Esophagus squamous epithelium (tissue), 4 donors: Measurements from ENCODE around the gene KCNQ1.

ENCODE experiments used
- CTCF ChIP-seq, 6 experiments: fragments of 450-650 bp in 4 of 6; fragments of 200-600 bp in 2 of 6; sonication (generic) in 2 of 6; IDR thresholded peaks; one replicate each; pipeline ENCODE4 v1.5.1; 2016 to 2019; ENCODE audit warnings: antibody characterized with exemption in 6 of 6, mild to moderate bottlenecking in 4 of 6, moderate library complexity in 4 of 6
- POLR2A ChIP-seq, 4 donors: fragments of 450-650 bp; IDR thresholded peaks; one replicate each; pipeline ENCODE4 v1.6.1; 2017; ENCODE audit warnings: antibody characterized with exemption in 4 of 4, mild to moderate bottlenecking in 4 of 4, moderate library complexity in 3 of 4

DNA sequence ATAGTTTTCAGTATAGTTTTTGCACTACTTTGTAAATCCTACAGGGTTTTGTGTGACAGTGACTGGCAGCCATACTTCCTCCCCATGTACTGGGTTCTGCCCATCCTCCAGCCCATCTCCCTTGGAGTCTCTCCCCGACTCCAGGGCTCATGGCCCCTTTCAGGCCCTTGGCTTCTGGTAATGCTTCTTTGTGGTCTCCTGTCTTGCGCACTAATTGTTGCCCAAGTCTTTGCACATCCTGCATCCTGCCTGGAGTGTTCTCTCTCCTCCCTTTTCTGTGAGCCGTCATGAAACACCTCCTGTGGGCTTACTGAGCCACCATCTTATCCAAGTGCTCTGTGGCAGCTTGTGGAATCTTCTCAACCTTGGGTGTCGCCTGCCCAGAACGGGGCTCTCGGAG is 266.4 kb downstream of the KCNQ1 start:
- TF ChIP-seq CTCF (IDR thresholded peaks at IDR 0.05) (no peak), POLR2A (IDR thresholded peaks at IDR 0.05) (no peak)
